SU-DHL-6 (cell line): ENCODE measurements around the gene SUMF1.

Experiments
- CTCF ChIP-seq: fragments of 200-600 bp; sonication (generic); IDR thresholded peaks from one replicate; pipeline ENCODE4 v1.5.1; 2017; ENCODE audit warnings: antibody characterized with exemption, mild to moderate bottlenecking, low read length, moderate library complexity; ENCODE audit not compliant: insufficient read depth, poor library complexity, severe bottlenecking
- EZH2phosphoT487 ChIP-seq: fragments of 200-600 bp; sonication (generic), shearing (Covaris generic); conservative IDR thresholded peaks from 2 replicates; pipeline ENCODE4 v1.6.1; 2018; ENCODE audit warnings: mild to moderate bottlenecking, antibody characterized with exemption, low read length, moderate library complexity, mixed read lengths

- TF ChIP-seq CTCF (no peak), EZH2phosphoT487 (no peak)
Observed at GRCh38 chr3:4416427-4416945, 50.6 kb downstream of the SUMF1 start.
